Liver (tissue), 9 donors: ENCODE data around the gene ZNF205. TPM values are rescaled to one million over a fixed set of nuclear protein-coding genes. Genes with fewer than 3 reads are reported as not detected.
A peak's percentile ranks its signal among the peaks of the same experiment; 100 is the strongest.

ENCODE experiments used
- DNase-seq: peaks from one replicate; pipeline ENCODE4 v3.0.0-alpha.2; 2017; ENCODE audit warnings: low spot score
- H3K27ac ChIP-seq, 2 donors: one replicate each; pipeline ENCODE4 v1.7.0; 2013; ENCODE audit warnings: inconsistent platforms in 2 of 2, low read length in 2 of 2, control low read depth in 1 of 2, low read depth in 1 of 2, mild to moderate bottlenecking in 1 of 2
- H3K27me3 ChIP-seq, 4 donors: one replicate each; pipeline versions ENCODE4 v1.6.1 to v1.7.0; 2013; ENCODE audit warnings: low read length in 3 of 4, inconsistent platforms in 1 of 4, mild to moderate bottlenecking in 1 of 4, moderate library complexity in 1 of 4; ENCODE audit not compliant: control insufficient read depth in 4 of 4, insufficient read depth in 4 of 4
- H3K36me3 ChIP-seq, 4 donors: one replicate each; pipeline versions ENCODE4 v1.6.1 to v1.7.0; 2013; ENCODE audit warnings: low read length in 3 of 4, mild to moderate bottlenecking in 3 of 4, low read depth in 1 of 4, moderate library complexity in 1 of 4; ENCODE audit not compliant: control insufficient read depth in 4 of 4, insufficient read depth in 3 of 4
- H3K4me1 ChIP-seq, 4 donors: one replicate each; pipeline versions ENCODE4 v1.6.1 to v1.7.0; 2013; ENCODE audit warnings: low read length in 3 of 4, mild to moderate bottlenecking in 3 of 4, moderate library complexity in 1 of 4; ENCODE audit not compliant: control insufficient read depth in 4 of 4, insufficient read depth in 4 of 4
- H3K4me3 ChIP-seq, 3 donors: one replicate each; pipeline versions ENCODE4 v1.6.1 to v1.7.0; 2013; ENCODE audit warnings: low read length in 3 of 3, control low read depth in 1 of 3, low read depth in 1 of 3, mild to moderate bottlenecking in 1 of 3
- H3K9ac ChIP-seq, 2 donors: one replicate each; pipeline ENCODE4 v1.7.0; 2013; ENCODE audit warnings: low read length in 2 of 2, mild to moderate bottlenecking in 2 of 2, moderate library complexity in 2 of 2, control low read depth in 1 of 2, low read depth in 1 of 2
- H3K9me3 ChIP-seq, 4 donors: one replicate each; pipeline versions ENCODE4 v1.6.1 to v1.7.0; 2013; ENCODE audit warnings: low read length in 3 of 4; ENCODE audit not compliant: control insufficient read depth in 4 of 4
- ATF3 ChIP-seq: IDR thresholded peaks from 2 replicates; pipeline ENCODE4 v1.6.1; 2016; ENCODE audit warnings: antibody characterized with exemption
- CTCF ChIP-seq: fragments of 150-350 bp; IDR thresholded peaks from 2 replicates; pipeline ENCODE4 v1.5.1; 2017; ENCODE audit warnings: improper control_type of control experiment, low read depth, low read length; ENCODE audit not compliant: missing input control
- FOXA2 ChIP-seq: IDR thresholded peaks from 2 replicates; pipeline ENCODE4 v1.6.1; 2016; ENCODE audit warnings: antibody characterized with exemption
- HNF4A ChIP-seq, 2 donors: conservative IDR thresholded peaks; 2 replicates each; pipeline ENCODE4 v1.6.1; 2016; ENCODE audit warnings: antibody characterized with exemption in 2 of 2, mild to moderate bottlenecking in 2 of 2
- HNF4G ChIP-seq: IDR thresholded peaks from 2 replicates; pipeline ENCODE4 v1.6.1; 2016; ENCODE audit warnings: antibody characterized with exemption
- JUND ChIP-seq, 2 donors: IDR thresholded peaks; 2 replicates each; pipeline ENCODE4 v1.6.1; 2016; ENCODE audit warnings: antibody characterized with exemption in 2 of 2
- MAX ChIP-seq: IDR thresholded peaks from 2 replicates; pipeline ENCODE4 v1.6.1; 2016; ENCODE audit warnings: antibody characterized with exemption
- NR2F2 ChIP-seq: IDR thresholded peaks from 2 replicates; pipeline ENCODE4 v1.6.1; 2016; ENCODE audit warnings: antibody characterized with exemption
- RAD21 ChIP-seq, 2 donors: IDR thresholded peaks; 2 replicates each; pipeline ENCODE4 v1.6.1; 2016; ENCODE audit warnings: antibody characterized with exemption in 2 of 2, mild to moderate bottlenecking in 2 of 2
- RXRA ChIP-seq, 2 donors: IDR thresholded peaks; 2 replicates each; pipeline ENCODE4 v1.6.1; 2017 to 2018; ENCODE audit warnings: antibody characterized with exemption in 2 of 2, mild to moderate bottlenecking in 1 of 2
- TAF1 ChIP-seq: conservative IDR thresholded peaks from 2 replicates; pipeline ENCODE4 v1.6.1; 2016; ENCODE audit warnings: antibody characterized with exemption, mild to moderate bottlenecking
- WGBS: extraction: QIAGEN DNeasy Blood & Tissue Kit; methylation state at CpG from one replicate; pipeline ENCODE4 v1.1.7; 2013; 5-methylcytosine and 5-hydroxymethylcytosine counted together
- polyA plus RNA-seq, 2 donors: library from polyadenylated mRNA; stranded (reverse) in 1 of 2; unstranded in 1 of 2; fragments of 200-250 nt in 1 of 2; fragments of >200 nt in 1 of 2; fragmentation: Nextera tagmentation in 1 of 2; extraction: Ambion mirVana in 1 of 2; gene quantifications; one replicate each; pipeline versions ENCODE4 v1.2.1 to v1.2.3, GENCODE V29; 2013 to 2015
- total RNA-seq, 2 donors: library from RNA; depleted of rRNA; stranded (reverse); fragments of >200 nt; gene quantifications; one replicate each; pipeline ENCODE4 v1.2.3, GENCODE V29; 2014
- TF ChIP-seq, protein P1 (sequence below): IDR thresholded peaks from 2 replicates; pipeline ENCODE4 v1.6.1; 2016; ENCODE audit warnings: antibody characterized with exemption
- donor health status: healthy.
- donor health status: healthy.
- donor health status: healthy.
- donor health status: healthy.
- donor health status: healthy.

The ZNF205 gene
- total and polyA plus RNA-seq, 4 donors = 2.0 to 6.9 (median 5.0) TPM

DNA sequence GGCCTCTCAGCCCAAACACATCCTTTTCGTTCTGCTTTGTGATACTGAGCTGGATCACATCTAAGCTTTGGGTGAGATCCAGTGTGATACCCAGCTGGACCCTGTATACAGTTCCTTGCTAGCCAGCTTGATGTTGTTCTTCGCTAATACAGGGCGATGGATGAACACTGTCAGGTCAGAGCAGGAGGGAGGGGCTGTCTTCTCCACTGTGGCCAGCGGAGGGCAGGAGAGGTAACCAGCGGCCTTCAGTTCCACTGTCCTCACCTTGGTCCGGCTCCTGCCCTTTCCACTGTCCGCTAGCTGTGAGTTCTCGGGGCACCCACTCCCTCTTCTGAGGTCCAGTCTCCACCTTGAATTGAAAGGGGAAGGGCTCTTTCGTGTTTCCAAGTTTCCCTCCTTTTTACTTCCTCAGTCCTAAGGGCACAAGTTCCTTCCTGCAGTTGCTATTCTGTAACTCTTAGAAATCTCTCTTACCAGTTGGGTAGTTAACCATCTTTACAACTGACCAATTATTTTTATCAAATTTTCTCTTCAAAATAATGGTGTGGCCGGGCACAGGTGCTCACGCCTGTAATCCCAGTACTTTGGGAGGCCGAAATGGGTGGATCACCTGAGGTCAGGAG lies 19.5 kb downstream of the ZNF205 start:
- no peak overlapping the region for H3K27ac ChIP-seq
- 67% methylated on average over 12 of the region's 12 CpGs for WGBS
- no peaks in the 10 kb centered on the region for H3K27me3 ChIP-seq

GRCh38 chr16:3133844-3134243 lies 21.5 kb downstream of the ZNF205 start:
- TF ChIP-seq FOXA2 (peak; percentile 18), TAF1 (no peak), ATF3 (no peak), NR2F2 (no peak)
- TF ChIP-seq, protein P1, sequence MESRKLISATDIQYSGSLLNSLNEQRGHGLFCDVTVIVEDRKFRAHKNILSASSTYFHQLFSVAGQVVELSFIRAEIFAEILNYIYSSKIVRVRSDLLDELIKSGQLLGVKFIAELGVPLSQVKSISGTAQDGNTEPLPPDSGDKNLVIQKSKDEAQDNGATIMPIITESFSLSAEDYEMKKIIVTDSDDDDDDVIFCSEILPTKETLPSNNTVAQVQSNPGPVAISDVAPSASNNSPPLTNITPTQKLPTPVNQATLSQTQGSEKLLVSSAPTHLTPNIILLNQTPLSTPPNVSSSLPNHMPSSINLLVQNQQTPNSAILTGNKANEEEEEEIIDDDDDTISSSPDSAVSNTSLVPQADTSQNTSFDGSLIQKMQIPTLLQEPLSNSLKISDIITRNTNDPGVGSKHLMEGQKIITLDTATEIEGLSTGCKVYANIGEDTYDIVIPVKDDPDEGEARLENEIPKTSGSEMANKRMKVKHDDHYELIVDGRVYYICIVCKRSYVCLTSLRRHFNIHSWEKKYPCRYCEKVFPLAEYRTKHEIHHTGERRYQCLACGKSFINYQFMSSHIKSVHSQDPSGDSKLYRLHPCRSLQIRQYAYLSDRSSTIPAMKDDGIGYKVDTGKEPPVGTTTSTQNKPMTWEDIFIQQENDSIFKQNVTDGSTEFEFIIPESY = no peak
- peaks cover 3 to 39% (median 32%) of the 10 kb centered on the region in 4 donors for H3K4me1 ChIP-seq
- peaks cover 0 to 11% (median 5%) of the 10 kb centered on the region in 4 donors for H3K36me3 ChIP-seq
- no peak for DNase-seq
- peak overlapping the region; percentile 96 to 97 for H3K27ac ChIP-seq
- peak overlapping the region; percentile 95 to 99 for H3K9ac ChIP-seq
- no peaks in the 10 kb centered on the region for H3K9me3 ChIP-seq
- 4% methylated on average over 7 of the region's 7 CpGs for WGBS
- H3K4me3 ChIP-seq = peak overlapping the region; percentile 63 to 100 (median 100)
- H3K27me3 ChIP-seq = no peaks in the 10 kb centered on the region

More for the DNA sequence above, 19.5 kb downstream of the ZNF205 start:
- Histone ChIP-seq H3K9ac (no peak overlapping the region), H3K9me3 (no peaks in the 10 kb centered on the region), H3K4me3 (no peak overlapping the region), H3K4me1 (peaks cover 4 to 43% (median 36%) of the 10 kb centered on the region in 4 donors), H3K36me3 (peaks cover 0 to 2% (median 0%) of the 10 kb centered on the region in 4 donors)
- DNase-seq = peak; percentile 55
- TF ChIP-seq MAX = no peak
- peak; percentile 60 to 80 for TF ChIP-seq RAD21 (IDR thresholded peaks at IDR 0.05)
- no peak for TF ChIP-seq HNF4G
- TF ChIP-seq CTCF = peak; percentile 58
- peak in 1 of 2 donors; percentile 24 for TF ChIP-seq RXRA (IDR thresholded peaks at IDR 0.05)
- no peak for TF ChIP-seq JUND (IDR thresholded peaks at IDR 0.05)
- no peak for TF ChIP-seq ATF3
- peak in 1 of 2 donors; percentile 22 for TF ChIP-seq HNF4A (conservative IDR thresholded peaks at IDR 0.05)
